Measurements from ENCODE around the gene RAD18. TPM values are rescaled to one million over a fixed set of nuclear protein-coding genes. Genes with fewer than 3 reads are reported as not detected.

The RAD18 gene
- total RNA-seq, 1 donor = 28.1 TPM

- no peak for TF ChIP-seq CTCF (IDR thresholded peaks at IDR 0.05; ENCODE audit: insufficient read depth, low read length)
- H3K4me3 ChIP-seq (ENCODE audit: low read depth, low read length) = no peak overlapping the region
- DNase-seq (ENCODE audit: low read depth) = no peak
Observed at GRCh38 chr3:8911781-8912180, 51.5 kb downstream of the RAD18 start.

GRCh38 chr3:8909160-8909559 is 54.1 kb downstream of the RAD18 start:
- H3K4me3 ChIP-seq (ENCODE audit: low read depth, low read length) = no peak overlapping the region
- TF ChIP-seq CTCF (IDR thresholded peaks at IDR 0.05; ENCODE audit: insufficient read depth, low read length) = no peak
- no peak for DNase-seq (ENCODE audit: low read depth)

GRCh38 chr3:8903191-8903590 is 60.1 kb downstream of the RAD18 start:
- H3K4me3 ChIP-seq (ENCODE audit: low read depth, low read length) = no peak overlapping the region
- no peak for TF ChIP-seq CTCF (IDR thresholded peaks at IDR 0.05; ENCODE audit: insufficient read depth, low read length)
- DNase-seq (ENCODE audit: low read depth) = no peak

GRCh38 chr3:8900869-8901268 is 62.4 kb downstream of the RAD18 start:
- DNase-seq (ENCODE audit: low read depth) = no peak
- H3K4me3 ChIP-seq (ENCODE audit: low read depth, low read length) = no peak overlapping the region
- TF ChIP-seq CTCF (IDR thresholded peaks at IDR 0.05; ENCODE audit: insufficient read depth, low read length) = no peak

GRCh38 chr3:8899876-8900460 is 63.3 kb downstream of the RAD18 start:
- TF ChIP-seq CTCF (IDR thresholded peaks at IDR 0.05; ENCODE audit: insufficient read depth, low read length) = no peak
- no peak overlapping the region for H3K4me3 ChIP-seq (ENCODE audit: low read depth, low read length)
- DNase-seq (ENCODE audit: low read depth) = no peak

- H3K4me3 ChIP-seq (ENCODE audit: low read depth, low read length) = no peak overlapping the region
- no peak for DNase-seq (ENCODE audit: low read depth)
- TF ChIP-seq CTCF (IDR thresholded peaks at IDR 0.05; ENCODE audit: insufficient read depth, low read length) = no peak
Observed at GRCh38 chr3:8895829-8896228, 67.4 kb downstream of the RAD18 start.

- DNase-seq (ENCODE audit: low read depth) = no peak
- H3K4me3 ChIP-seq (ENCODE audit: low read depth, low read length) = no peak overlapping the region
- TF ChIP-seq CTCF (IDR thresholded peaks at IDR 0.05; ENCODE audit: insufficient read depth, low read length) = no peak
Observed at GRCh38 chr3:8893001-8893400, 70.3 kb downstream of the RAD18 start.
